Neural cell (in vitro differentiated cells): ENCODE data around the gene GPI. TPM values are rescaled to one million over a fixed set of nuclear protein-coding genes. Genes with fewer than 3 reads are reported as not detected.

Experiments used
- H2AFZ ChIP-seq: fragments of 200-600, 300-800 bp; sonication (generic), shearing (Covaris generic); 2 replicates; pipeline ENCODE4 v1.6.0; 2014; ENCODE audit warnings: low read depth, mild to moderate bottlenecking, antibody characterized with exemption, low read length, moderate library complexity
- H3F3A ChIP-seq: fragments of 200-600 bp; shearing (Covaris generic); 2 replicates; pipeline ENCODE4 v1.6.1; 2016; ENCODE audit warnings: mild to moderate bottlenecking, moderate library complexity, mixed read lengths, antibody characterized with exemption, low read length; ENCODE audit not compliant: insufficient read depth, poor library complexity, severe bottlenecking
- H3K27ac ChIP-seq: fragments of 200-600, 300-800 bp; sonication (generic), shearing (Covaris generic); 2 replicates; pipeline ENCODE4 v1.5.1; 2014; ENCODE audit warnings: mild to moderate bottlenecking, low read length, moderate library complexity
- H3K27me3 ChIP-seq: fragments of 300-800, 200-600 bp; sonication (generic), shearing (Covaris generic); 2 replicates; pipeline ENCODE4 v1.6.0; 2014; ENCODE audit warnings: mild to moderate bottlenecking, low read depth, low read length, moderate library complexity; ENCODE audit not compliant: insufficient read depth
- H3K36me3 ChIP-seq: fragments of 300-800, 200-600 bp; sonication (generic), shearing (Covaris generic); 2 replicates; pipeline ENCODE4 v1.5.1; 2014; ENCODE audit warnings: mild to moderate bottlenecking, antibody characterized with exemption, low read length, moderate library complexity; ENCODE audit not compliant: insufficient read depth
- H3K4me2 ChIP-seq: fragments of 300-800, 200-600 bp; sonication (generic), shearing (Covaris generic); 2 replicates; pipeline ENCODE4 v1.6.0; 2014; ENCODE audit warnings: mild to moderate bottlenecking, low read length
- H3K4me3 ChIP-seq: fragments of 300-800, 200-600 bp; sonication (generic), shearing (Covaris generic); 2 replicates; pipeline ENCODE4 v1.5.1; 2014; ENCODE audit warnings: mild to moderate bottlenecking, low read length, moderate library complexity
- H3K79me2 ChIP-seq: fragments of 200-600 bp; shearing (Covaris generic); replicated peaks from 2 replicates; pipeline ENCODE4 v1.6.0; 2014; ENCODE audit warnings: mild to moderate bottlenecking, low read length, moderate library complexity; ENCODE audit not compliant: insufficient read depth
- H3K9ac ChIP-seq: fragments of 300-800, 200-600 bp; sonication (generic), shearing (Covaris generic); 2 replicates; pipeline ENCODE4 v1.6.1; 2016; ENCODE audit warnings: mild to moderate bottlenecking, low read length, mixed read lengths
- H3K9me2 ChIP-seq: fragments of 200-600 bp; shearing (Covaris generic); 2 replicates; pipeline ENCODE4 v1.6.1; 2016; ENCODE audit warnings: mild to moderate bottlenecking, low read length, mixed read lengths; ENCODE audit not compliant: insufficient read depth
- H3K9me3 ChIP-seq: fragments of 200-600, 300-800 bp; sonication (generic), shearing (Covaris generic); 2 replicates; pipeline ENCODE4 v1.6.1; 2016; ENCODE audit warnings: mild to moderate bottlenecking, mixed run types, low read length, moderate library complexity, mixed read lengths
- H4K20me1 ChIP-seq: fragments of 200-600 bp; shearing (Covaris generic); 2 replicates; pipeline ENCODE4 v1.6.1; 2016; ENCODE audit warnings: mild to moderate bottlenecking, mixed run types; ENCODE audit not compliant: insufficient read depth
- CTCF ChIP-seq: fragments of 450-650 bp; IDR thresholded peaks from 2 replicates; pipeline ENCODE4 v1.5.1; 2014; ENCODE audit warnings: antibody characterized with exemption, mild to moderate bottlenecking, moderate library complexity; ENCODE audit not compliant: poor library complexity, severe bottlenecking
- EP300 ChIP-seq: fragments of 450-650 bp; conservative IDR thresholded peaks from 2 replicates; pipeline ENCODE4 v1.6.1; 2014; ENCODE audit warnings: antibody characterized with exemption, mild to moderate bottlenecking, moderate library complexity; ENCODE audit not compliant: poor library complexity, severe bottlenecking
- EZH2 ChIP-seq: fragments of 200-600, 300-800 bp; shearing (Covaris generic), sonication (generic); IDR thresholded peaks from 2 replicates; pipeline ENCODE4 v1.6.1; 2014; ENCODE audit warnings: antibody characterized with exemption, low read length, borderline replicate concordance, mild to moderate bottlenecking; ENCODE audit not compliant: insufficient read depth, poor library complexity, severe bottlenecking
- MXI1 ChIP-seq: fragments of 450-650 bp; conservative IDR thresholded peaks from 2 replicates; pipeline ENCODE4 v1.6.1; 2014; ENCODE audit warnings: antibody characterized with exemption, mild to moderate bottlenecking; ENCODE audit not compliant: poor library complexity, severe bottlenecking
- POLR2AphosphoS5 ChIP-seq: IDR thresholded peaks from 2 replicates; pipeline ENCODE4 v1.6.1; 2012
- RAD21 ChIP-seq: fragments of 450-650 bp; conservative IDR thresholded peaks from 2 replicates; pipeline ENCODE4 v1.6.1; 2014; ENCODE audit warnings: antibody characterized with exemption, mild to moderate bottlenecking, moderate library complexity
- REST ChIP-seq: IDR thresholded peaks from 2 replicates; pipeline ENCODE4 v1.6.1; 2012; ENCODE audit warnings: borderline replicate concordance
- SMC3 ChIP-seq: fragments of 450-650 bp; conservative IDR thresholded peaks from 2 replicates; pipeline ENCODE4 v1.6.1; 2014; ENCODE audit warnings: antibody characterized with exemption, mild to moderate bottlenecking, moderate library complexity; ENCODE audit not compliant: poor library complexity
- TAF1 ChIP-seq: IDR thresholded peaks from 2 replicates; pipeline ENCODE4 v1.6.1; 2012; ENCODE audit warnings: low read depth
- polyA plus RNA-seq: library from polyadenylated mRNA; depleted of rRNA; stranded (reverse); fragments of >200 nt; gene quantifications from 2 replicates; pipeline ENCODE4 v1.2.3, GENCODE V29; 2014

The GPI gene
- polyA plus RNA-seq, 1 donor from 2014 or later: 113 TPM

- Histone ChIP-seq H3K9me2 (no peaks in the 10 kb centered on the region), H3K79me2 (no peaks in the 10 kb centered on the region), H3K36me3 (no peaks in the 10 kb centered on the region), H2AFZ (no peak overlapping the region), H3K27me3 (no peaks in the 10 kb centered on the region), H3K9me3 (no peaks in the 10 kb centered on the region), H4K20me1 (no peaks in the 10 kb centered on the region), H3K27ac (no peak overlapping the region), H3F3A (no peaks in the 10 kb centered on the region), H3K4me2 (no peak overlapping the region), H3K9ac (no peak overlapping the region), H3K4me3 (no peak overlapping the region)
- no peak for TF ChIP-seq TAF1
- no peak for TF ChIP-seq MXI1
- TF ChIP-seq REST: no peak
- TF ChIP-seq SMC3: no peak
- no peak for TF ChIP-seq RAD21
- no peak for TF ChIP-seq POLR2AphosphoS5
- no peak for TF ChIP-seq CTCF
- no peak for TF ChIP-seq EZH2
- TF ChIP-seq EP300: no peak
Measured at GRCh38 chr19:34362679-34363069, 2.3 kb upstream of the GPI start.

GRCh38 chr19:34363094-34363493, 1.9 kb upstream of the GPI start:
- Histone ChIP-seq H2AFZ (no peak overlapping the region), H3K4me3 (no peak overlapping the region), H3K9ac (no peak overlapping the region), H3F3A (no peaks in the 10 kb centered on the region), H3K9me2 (no peaks in the 10 kb centered on the region), H3K36me3 (no peaks in the 10 kb centered on the region), H3K79me2 (no peaks in the 10 kb centered on the region), H3K4me2 (no peak overlapping the region), H3K9me3 (no peaks in the 10 kb centered on the region), H3K27ac (no peak overlapping the region), H4K20me1 (no peaks in the 10 kb centered on the region), H3K27me3 (no peaks in the 10 kb centered on the region)
- TF ChIP-seq RAD21: no peak

GRCh38 chr19:34363930-34364329, 1.1 kb upstream of the GPI start:
- no peaks in the 10 kb centered on the region for H3K36me3 ChIP-seq
- H2AFZ ChIP-seq: no peak overlapping the region
- H3K27ac ChIP-seq: no peak overlapping the region
- no peaks in the 10 kb centered on the region for H3F3A ChIP-seq
- H3K9me2 ChIP-seq: no peaks in the 10 kb centered on the region
- no peak overlapping the region for H3K4me2 ChIP-seq
- no peaks in the 10 kb centered on the region for H3K27me3 ChIP-seq
- no peak for TF ChIP-seq EZH2
- no peak for TF ChIP-seq REST
- no peak for TF ChIP-seq TAF1
- no peak for TF ChIP-seq EP300
- TF ChIP-seq SMC3: no peak
- no peak for TF ChIP-seq MXI1
- no peak for TF ChIP-seq POLR2AphosphoS5
- no peak for TF ChIP-seq CTCF
- TF ChIP-seq RAD21: no peak
- H3K4me3 ChIP-seq: no peak overlapping the region
- H4K20me1 ChIP-seq: no peaks in the 10 kb centered on the region
- no peak overlapping the region for H3K9ac ChIP-seq
- H3K9me3 ChIP-seq: no peaks in the 10 kb centered on the region
- no peaks in the 10 kb centered on the region for H3K79me2 ChIP-seq
